Mononuclear cell (primary cell): ENCODE measurements around the gene ALDH3A2. TPM values are rescaled to one million over a fixed set of nuclear protein-coding genes. Genes with fewer than 3 reads are reported as not detected.

ENCODE experiments used
- H3K27me3 ChIP-seq: 2 replicates; pipeline ENCODE4 v1.6.0; 2011; ENCODE audit warnings: low read length, control low read depth; ENCODE audit not compliant: insufficient read depth
- H3K4me1 ChIP-seq: 2 replicates; pipeline ENCODE4 v1.5.1; 2011; ENCODE audit warnings: mild to moderate bottlenecking, low read length, control low read depth; ENCODE audit not compliant: insufficient read depth
- H3K4me3 ChIP-seq: 2 replicates; pipeline ENCODE4 v1.5.1; 2011; ENCODE audit warnings: mild to moderate bottlenecking, low read length, moderate library complexity
- H3K9me3 ChIP-seq: 2 replicates; pipeline ENCODE4 v1.5.1; 2011; ENCODE audit warnings: low read depth, mild to moderate bottlenecking, control low read depth, low read length
- total RNA-seq: library from RNA; depleted of rRNA; stranded (reverse); fragments of >200 nt; gene quantifications from one replicate; pipeline ENCODE4 v1.2.3, GENCODE V29; 2012

ALDH3A2 gene
- total RNA-seq, 1 donor: 18.9 TPM

DNA sequence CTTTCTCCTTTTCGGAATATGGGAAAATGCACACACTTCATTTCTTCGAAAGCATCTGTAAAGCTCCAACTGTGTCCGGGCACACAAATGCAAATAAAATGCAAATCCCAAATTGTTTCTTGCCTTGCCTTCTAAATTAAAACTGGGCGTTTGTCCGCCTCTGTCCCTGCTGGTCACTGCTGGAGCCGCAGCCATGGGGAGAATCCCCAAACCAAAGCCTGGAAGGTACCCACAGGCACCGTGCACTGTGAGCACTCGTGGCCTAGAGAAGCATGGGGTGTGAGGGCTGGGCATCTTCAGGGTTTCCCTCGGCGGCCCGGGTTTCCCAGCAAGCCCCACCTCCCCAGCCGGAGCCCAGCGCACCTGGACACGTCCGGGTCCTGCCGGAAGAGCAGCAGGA is 64.9 kb downstream of the ALDH3A2 start:
- H3K4me3 ChIP-seq: no peak overlapping the region
- no peaks in the 10 kb centered on the region for H3K4me1 ChIP-seq
- no peaks in the 10 kb centered on the region for H3K27me3 ChIP-seq
- no peaks in the 10 kb centered on the region for H3K9me3 ChIP-seq

DNA sequence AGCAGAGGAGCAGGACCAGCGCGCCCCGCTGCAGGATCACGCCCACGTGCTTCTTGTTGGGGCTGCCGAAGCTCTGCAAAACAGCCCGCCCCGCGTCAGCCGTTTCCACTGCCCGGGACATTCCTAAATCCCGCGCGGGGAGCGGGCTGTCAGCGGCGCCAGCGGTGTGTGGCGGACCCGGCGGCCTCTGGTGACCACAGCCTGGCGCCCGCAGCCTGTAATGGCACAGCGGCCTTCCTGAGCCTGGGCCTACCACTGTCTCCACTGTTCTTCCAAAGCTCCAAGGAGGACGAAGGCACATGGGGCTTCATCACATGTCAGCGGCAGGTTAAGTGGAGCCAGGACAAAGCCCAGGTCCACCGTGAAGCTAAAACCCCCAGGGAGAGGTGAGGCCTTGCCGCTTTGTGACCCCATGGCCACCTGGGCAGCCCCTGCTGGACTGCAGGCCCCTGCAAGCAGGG is 65.4 kb downstream of the ALDH3A2 start:
- no peak overlapping the region for H3K4me3 ChIP-seq
- no peaks in the 10 kb centered on the region for H3K4me1 ChIP-seq
- no peaks in the 10 kb centered on the region for H3K27me3 ChIP-seq

DNA sequence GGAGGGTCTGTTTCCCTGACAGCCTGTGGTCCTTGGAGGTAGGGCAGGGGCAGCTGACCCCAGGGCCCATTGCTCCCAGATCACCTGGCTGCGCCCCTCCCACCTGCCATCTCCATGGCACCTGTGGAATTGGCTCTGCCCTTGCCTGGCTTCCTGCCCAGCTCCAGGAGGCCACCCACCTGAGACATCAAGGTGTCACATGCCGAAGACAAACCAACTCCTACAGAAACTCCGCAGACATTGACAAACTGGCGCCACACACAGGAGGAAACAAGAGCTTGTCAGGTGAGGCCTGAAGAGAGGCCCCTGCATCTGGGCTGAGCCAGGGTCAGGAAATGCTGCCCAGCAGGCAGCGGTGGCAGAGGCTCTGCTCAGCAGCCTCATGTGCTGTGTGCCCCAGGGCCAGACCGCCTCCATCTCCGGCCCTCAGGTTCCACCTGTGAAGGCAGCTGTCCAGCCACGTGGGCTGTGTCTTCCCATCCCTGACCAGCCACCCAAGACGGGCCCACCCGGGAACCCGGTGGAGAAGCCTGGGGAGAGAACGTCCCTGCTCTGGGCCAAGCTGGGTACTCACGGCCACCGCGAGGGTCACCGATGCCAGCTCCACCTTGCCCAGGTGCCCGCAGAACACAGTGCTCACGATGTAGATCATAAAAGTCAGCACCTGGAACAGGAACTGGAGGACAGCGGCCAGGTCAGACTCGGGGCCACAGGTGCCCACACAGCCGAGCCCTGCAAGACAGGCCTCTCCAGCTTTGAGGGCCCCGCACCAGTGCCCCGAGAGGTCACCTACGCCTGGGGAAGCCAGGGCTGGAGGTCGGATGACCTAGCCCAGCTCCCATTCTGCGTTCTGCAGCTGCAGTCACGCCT is 66.2 kb downstream of the ALDH3A2 start:
- H3K9me3 ChIP-seq: no peaks in the 10 kb centered on the region
- no peaks in the 10 kb centered on the region for H3K27me3 ChIP-seq
- H3K4me3 ChIP-seq: no peak overlapping the region
- no peaks in the 10 kb centered on the region for H3K4me1 ChIP-seq

More for the DNA sequence above, 65.4 kb downstream of the ALDH3A2 start:
- no peaks in the 10 kb centered on the region for H3K9me3 ChIP-seq

DNA sequence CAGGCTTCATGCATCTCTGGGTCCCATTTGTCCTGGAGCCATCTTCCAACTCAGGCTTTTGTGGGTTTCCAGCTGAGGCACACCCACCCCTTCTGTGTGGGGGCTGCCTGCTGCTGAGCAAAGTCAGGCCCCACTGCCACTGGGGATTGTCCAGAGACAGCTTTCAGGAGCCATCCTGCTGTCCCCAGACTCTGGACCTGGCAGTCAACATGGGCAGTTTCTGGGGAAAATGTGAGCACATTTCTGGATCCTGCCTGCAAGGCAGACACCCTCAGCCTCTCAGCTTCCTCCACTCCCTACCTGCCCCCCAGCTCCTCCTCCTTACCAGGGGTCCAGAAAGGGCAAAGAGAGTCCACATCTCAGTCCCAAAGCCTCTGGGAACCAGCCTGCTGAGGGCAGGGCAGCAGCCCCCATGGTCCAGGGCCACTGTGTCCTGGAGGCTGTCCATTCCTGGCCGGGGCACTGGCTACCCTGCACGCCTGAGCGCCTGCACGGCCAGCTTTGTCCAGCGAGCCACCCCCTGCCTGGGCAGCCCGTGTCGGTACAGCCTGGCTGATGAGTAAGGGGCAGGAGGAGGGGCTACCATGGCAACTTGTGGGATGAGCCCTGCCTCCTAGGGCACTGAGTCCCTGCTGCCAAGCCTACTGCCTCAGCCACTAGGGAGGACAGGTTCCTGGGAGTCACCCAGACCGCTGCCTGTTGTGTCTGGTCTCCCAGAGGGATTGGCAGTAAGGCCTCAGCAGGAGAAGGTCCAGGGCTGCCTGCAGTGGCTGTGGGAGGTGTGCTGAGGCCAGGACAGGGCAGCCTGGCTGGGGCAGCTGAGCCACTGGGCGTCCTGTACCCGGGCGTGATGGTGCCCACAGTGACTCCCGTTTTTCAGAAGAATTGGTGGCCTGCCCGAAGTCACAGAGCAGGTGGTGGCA is 67.8 kb downstream of the ALDH3A2 start, which contains the start of gene SLC47A2:
Gene SLC47A2 (minus strand): TSS at position 477 of the 923 bp plus-strand sequence. CDS start 29 bp downstream, at position 448.
- Histone ChIP-seq H3K4me3 (no peak within 1 kb of the TSS), H3K9me3 (no peaks in the 10 kb centered on the region), H3K27me3 (no peaks in the 10 kb centered on the region), H3K4me1 (peaks cover 4% of the 10 kb centered on the region)

DNA sequence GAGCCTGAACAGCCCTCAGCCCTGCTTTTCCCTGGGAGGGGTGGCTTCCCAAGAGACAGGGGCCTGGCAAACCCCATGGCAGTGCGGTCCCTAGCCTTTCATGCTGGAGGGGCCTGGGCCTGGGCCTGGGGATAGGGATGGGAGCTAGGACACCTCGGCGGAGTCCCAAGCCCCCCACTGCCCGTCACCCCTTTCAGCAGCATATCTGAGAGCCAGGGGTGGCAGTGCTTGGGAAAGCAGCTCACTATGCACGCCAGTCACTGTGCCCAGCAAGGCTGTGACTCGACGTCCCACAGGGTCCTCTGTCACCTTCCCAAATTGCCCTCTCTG is 68.4 kb downstream of the ALDH3A2 start:
- Histone ChIP-seq H3K27me3 (no peaks in the 10 kb centered on the region), H3K9me3 (no peaks in the 10 kb centered on the region), H3K4me3 (no peak overlapping the region), H3K4me1 (peaks cover 4% of the 10 kb centered on the region)

DNA sequence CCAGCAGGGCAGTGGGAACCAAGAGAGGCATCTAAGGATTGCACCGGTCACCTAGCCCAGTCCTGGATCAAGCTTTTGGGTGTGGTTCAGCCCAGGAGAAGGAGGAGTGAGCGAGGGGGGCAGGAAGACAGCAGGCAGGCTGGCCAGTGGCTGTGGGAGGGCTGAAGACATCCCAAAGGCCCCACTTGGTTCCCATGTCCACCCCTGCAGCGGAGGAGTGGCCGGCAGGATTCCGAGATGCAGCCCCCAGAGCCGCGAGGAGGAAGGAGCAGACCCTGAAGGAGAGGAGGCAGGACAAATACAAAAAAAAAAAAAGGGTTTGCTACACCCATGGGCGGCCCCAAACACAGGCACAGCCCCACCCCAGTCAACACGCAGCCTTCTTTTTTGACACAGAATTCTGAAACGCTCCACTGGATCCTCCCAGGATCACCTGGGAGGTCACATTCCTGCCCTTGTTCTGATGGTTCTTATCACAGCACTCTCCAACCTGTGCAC is 68.9 kb downstream of the ALDH3A2 start:
- H3K4me3 ChIP-seq: no peak overlapping the region
- no peaks in the 10 kb centered on the region for H3K9me3 ChIP-seq

DNA sequence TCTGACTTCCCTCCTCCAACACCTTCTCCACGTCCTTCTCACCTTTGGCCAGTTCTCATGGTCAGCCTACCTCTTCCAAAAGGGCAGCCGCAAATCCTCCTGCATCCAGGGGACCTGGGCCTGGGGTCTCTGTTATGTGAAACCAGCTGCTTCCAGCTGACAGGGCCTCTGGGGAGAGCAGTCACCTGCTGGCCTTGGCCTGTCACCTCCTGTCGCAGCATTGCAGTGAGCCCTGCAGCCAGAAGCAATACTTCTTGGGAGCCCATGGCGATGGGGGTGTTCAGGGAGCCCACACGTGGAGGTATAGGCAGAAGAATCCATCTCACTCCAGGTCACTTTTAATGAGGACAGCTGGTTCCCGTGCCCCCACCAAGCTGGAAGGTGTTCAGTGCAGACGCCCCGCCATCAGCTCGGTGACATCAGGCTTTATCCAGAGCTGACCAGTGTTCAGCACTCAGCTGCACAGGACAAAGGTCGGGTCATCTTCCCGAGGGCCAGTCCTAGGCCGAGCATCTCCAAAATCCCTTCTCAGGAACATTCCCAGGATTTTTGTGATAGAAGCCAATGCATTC is 69.6 kb downstream of the ALDH3A2 start:
- no peaks in the 10 kb centered on the region for H3K27me3 ChIP-seq
- no peak overlapping the region for H3K4me3 ChIP-seq
- H3K9me3 ChIP-seq: no peaks in the 10 kb centered on the region
- H3K4me1 ChIP-seq: peaks cover 4% of the 10 kb centered on the region

More for the DNA sequence above, 68.9 kb downstream of the ALDH3A2 start:
- peaks cover 4% of the 10 kb centered on the region for H3K4me1 ChIP-seq
- H3K27me3 ChIP-seq: no peaks in the 10 kb centered on the region

DNA sequence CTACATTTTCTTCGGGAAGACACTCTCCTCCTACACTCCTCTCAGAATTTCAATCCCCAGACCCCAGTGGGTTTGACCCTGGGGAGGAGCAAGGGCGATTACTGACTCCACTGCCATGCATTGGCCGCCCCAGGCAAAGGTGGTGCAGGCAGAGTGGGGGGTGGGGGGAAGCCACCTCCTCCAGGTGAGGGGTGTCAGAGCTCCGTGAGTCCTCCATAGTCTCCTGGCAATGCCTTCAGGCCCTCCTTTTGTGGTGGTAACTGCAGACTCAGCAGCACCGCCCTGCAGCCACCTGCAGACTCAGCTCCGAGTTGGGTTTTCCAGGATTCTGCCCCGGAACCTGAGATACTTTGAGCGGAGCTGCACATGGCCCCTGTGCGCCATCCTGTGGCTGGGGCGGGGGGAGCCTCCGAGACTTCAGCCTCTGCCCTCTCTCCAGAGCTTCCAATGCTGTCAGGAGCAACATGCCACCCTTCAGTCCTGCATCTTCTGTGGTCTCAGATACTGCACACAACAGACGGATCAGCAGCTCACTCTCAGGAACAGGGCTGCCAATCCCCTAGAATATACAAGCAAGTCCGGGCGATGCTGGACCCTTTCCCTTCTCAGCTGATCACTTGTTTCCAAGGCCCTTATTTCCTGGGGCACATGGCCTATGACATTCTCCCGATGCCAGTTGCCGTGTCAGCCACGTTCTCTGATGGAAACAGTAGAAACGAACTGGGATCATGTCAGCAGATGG is 70.2 kb downstream of the ALDH3A2 start:
- Histone ChIP-seq H3K4me1 (peaks cover 6% of the 10 kb centered on the region), H3K9me3 (no peaks in the 10 kb centered on the region), H3K4me3 (no peak overlapping the region), H3K27me3 (no peaks in the 10 kb centered on the region)

DNA sequence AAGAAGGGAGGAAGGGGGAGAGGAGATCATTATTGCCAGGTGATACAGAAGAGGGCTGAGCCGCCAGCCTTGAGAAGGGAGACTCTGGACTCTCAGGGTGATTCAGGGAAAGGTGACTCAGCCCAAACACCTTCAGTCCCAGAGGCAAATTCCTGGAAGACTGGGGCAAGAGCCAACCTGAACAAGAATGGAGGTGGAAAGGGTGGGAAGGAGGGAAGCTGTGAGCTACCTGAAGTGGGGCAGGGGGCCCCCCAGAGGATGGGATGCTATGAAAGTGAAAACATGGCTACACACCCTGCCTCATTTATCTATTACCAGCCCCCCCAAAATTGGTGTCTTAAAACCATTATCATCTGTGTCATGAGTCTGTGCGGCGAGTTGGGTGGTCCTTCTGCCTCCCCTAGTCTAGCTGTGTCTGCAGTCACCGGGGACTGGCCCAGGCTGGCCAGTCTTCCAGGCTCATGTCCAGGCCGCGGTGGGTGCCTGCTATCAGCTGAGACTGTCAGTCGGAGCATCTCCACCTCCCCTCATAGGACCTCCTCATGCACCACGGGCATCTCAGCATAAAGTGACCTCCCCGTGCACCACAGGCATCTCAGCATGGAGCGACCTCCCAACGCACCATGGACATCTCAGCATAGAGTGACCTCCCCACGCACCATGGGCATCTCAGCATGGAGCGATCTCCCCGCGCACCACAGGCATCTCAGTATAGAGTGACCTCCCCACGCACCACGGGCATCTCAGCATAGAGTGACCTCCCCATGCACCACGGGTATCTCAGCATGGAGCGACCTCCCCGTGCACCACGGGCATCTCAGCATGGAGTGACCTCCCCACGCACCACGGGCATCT is 71.0 kb downstream of the ALDH3A2 start:
- no peaks in the 10 kb centered on the region for H3K9me3 ChIP-seq
- no peak overlapping the region for H3K4me3 ChIP-seq
- no peaks in the 10 kb centered on the region for H3K27me3 ChIP-seq

DNA sequence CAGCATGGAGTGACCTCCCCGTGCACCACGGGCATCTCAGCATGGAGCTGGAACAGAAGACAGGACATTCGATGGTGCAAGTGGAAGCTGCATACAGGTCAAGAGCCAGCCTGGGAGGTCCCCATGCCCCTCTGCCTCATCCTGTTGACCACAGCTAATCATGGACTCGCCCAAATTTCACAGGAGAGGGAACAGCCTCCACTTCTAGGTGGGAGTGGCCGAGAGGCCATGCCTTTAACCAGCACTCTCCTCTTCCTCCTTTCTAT is 71.6 kb downstream of the ALDH3A2 start:
- H3K4me1 ChIP-seq: peaks cover 19% of the 10 kb centered on the region
- H3K4me3 ChIP-seq: no peak overlapping the region
- no peaks in the 10 kb centered on the region for H3K27me3 ChIP-seq
- no peaks in the 10 kb centered on the region for H3K9me3 ChIP-seq

More for the DNA sequence above, 71.0 kb downstream of the ALDH3A2 start:
- H3K4me1 ChIP-seq: peaks cover 14% of the 10 kb centered on the region

DNA sequence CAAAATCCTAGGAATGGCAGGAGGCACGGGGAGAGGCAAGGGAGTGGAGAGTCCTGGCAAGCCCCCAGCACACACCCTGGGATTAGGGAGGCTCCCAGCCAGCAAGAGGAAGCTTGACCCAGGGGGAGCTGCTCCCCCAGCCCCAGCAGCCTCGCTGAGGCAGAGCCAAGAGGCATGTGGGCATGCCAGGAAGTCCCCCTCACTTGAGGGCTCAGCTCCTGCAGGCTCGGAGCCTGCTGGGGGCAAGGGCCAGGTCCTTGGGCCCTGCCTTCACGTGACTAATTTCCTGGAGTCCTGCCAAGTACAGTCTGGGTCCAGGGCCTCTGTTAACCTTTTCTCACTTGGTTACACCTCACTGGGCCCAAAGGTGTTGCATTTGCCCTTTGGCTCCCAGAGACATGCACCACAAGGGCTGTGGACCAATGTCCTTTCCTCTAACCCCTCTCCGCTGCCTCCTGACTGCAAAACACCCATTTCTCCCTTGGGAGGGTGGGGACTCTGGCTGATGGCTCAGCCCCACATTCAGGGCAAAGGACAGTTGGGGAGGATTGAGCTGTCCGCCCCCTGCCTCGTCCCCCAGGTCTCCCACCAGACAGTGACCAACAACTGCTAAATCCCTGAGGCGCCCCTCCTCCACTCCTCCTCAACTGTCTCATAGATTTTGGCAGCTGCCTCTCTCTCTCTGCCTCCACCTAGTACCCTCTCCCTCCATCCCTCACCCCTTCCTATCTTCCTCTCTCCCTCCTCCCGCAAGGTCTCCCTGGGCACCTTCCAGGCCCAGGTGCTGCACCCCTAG is 72.3 kb downstream of the ALDH3A2 start:
- Histone ChIP-seq H3K27me3 (no peaks in the 10 kb centered on the region), H3K4me1 (peaks cover 26% of the 10 kb centered on the region), H3K9me3 (no peaks in the 10 kb centered on the region), H3K4me3 (no peak overlapping the region)

DNA sequence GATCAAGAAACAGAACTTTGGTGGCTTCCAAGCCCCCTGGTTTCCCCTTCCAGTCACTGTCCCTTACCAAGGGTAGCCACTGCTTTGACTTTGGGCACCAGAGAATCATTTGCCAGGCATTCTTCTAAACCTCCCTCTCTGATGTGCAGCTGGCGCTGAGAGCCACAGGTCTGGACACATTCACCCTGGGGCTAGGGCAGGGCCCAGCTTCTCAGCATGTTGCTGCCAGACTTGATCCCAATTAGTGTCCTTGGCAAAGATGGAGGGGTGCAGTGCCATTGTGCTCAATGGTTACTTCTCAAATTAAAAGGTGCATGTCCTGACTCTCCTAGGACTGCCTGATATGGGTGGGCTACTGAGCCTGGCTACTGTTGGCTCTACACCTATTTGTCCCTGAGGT is 75.4 kb downstream of the ALDH3A2 start:
- Histone ChIP-seq H3K9me3 (no peaks in the 10 kb centered on the region), H3K4me3 (peak overlapping the region; percentile 8), H3K4me1 (peaks cover 37% of the 10 kb centered on the region), H3K27me3 (no peaks in the 10 kb centered on the region)
